GM19397 (cell line): ENCODE results near the gene IFT88.

ENCODE experiments used
- ATAC-seq: cut with Tn5 transposase; IDR thresholded peaks from one replicate; pipeline ENCODE4 v1.9.1; 2021; ENCODE audit warnings: mild to moderate bottlenecking, moderate library complexity; ENCODE audit not compliant: unreplicated experiment

Gene IFT88

DNA sequence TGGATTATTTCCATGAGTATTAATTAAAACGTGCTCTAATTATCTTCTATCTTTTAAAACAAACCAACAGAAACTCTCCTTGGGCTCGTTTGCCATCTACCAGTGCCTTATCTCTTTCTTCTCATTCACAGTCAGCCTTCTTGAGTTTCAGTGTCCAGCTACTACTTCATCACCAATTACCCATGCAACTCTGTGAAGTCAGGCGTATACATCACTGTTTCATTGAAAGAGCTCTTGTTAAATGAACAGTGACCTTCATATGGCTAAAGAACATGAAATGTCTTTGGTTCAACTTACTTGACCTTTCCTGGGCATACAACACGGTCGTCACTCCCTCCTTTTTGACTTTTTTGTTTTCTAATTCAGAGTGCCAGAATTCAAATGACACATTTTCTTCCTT, 5.2 kb upstream of the IFT88 start:
- ATAC-seq = no peak

DNA sequence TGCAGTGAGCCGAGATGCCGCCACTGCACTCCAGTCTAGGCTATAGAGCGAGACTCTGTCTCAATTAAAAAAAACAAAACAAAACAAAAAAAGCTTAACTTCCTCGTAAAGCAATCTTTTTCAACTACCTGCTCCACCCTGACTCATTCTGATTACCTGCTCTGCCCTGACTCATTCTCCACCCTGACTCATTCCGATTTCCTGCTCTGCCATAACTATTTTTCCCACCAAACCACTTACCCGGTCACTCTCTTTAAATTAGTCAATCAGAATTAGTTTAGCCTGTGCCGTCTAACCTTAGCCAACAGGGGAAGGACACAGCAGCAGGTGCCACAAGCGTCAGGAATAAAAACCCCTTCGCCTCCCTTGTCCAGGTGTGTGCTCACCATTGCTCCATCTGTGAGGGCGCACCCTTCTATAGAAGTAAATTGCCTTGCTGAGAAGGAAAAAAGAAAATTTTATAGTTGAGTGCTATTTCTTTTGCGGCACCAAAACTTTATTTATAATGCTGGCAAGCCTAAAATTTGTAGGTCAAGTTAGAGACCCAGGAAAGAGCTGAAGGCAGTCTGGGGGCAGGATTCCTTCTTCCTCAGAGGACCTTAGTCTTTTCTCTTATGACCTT, 1.7 kb upstream of the IFT88 start:
- ATAC-seq = no peak

DNA sequence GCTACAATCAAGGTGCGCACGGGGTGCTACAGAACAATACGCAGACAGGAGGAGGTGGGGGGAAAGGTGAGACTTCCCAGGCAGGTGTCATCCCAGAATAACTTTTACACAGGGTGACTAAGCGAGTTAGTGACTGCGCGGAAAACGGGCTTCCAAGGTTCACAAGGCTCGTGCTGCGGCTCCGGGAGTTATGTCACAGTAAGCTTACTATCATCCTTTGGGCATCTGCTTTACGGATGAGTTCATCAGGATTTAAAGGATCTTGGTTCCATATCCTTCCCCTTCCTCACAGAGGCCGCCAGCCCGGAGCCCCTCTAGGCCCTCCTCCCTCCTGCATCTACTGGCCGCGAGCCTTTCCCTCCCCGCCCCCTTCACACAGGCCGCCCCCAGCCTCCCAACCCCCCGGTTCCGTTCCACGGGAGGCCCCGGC, 474 bp upstream of the IFT88 start:
- peak; percentile 35 for ATAC-seq

DNA sequence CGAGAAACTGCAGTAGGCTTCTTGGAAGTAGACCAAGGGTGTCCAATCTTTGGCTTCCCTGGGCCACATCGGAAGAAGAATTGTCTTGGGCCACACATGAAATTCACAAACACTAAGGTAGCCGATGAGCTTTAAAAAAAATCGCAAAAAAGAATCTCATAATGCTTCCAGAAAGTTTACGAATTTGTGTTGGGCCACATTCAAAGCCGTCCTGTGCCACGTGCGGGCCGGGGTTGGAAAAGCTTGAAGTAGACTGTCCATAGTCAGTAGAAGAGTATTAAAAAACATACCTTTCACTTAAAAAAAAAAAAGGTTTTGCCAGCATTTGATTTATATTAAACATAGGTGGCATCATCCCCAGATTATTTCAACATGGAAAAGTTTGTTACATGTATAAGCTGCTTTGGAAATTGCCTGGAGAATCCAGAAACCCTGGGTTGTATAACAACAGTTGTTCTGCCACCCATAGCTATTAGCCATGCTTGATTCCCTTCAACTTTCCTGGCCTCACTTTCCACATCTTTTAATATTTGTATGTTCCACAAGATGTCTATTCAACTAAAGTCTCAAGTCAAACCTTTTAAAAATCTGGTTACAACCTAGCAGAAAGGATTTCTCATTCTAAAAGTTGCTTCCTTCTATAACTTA, 1.0 kb downstream of the IFT88 start:
- ATAC-seq = no peak

DNA sequence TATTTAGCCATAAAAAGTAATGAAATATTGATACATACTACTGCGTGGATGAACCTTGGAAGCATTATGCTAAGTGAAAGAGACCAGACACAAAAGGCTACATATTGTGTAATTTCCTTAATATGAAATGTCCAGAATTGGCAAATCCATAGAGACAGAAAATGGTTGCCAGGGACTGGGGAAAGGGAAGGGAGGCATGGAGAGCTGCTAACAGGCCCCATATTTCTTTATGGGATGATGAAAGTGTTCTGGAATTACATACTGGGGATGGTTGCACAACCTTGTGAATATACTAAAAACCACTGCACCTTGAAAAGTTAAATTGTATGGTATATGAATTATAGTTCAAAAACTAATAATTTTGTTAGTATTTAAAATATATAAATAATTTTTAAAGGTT, 3.6 kb downstream of the IFT88 start:
- ATAC-seq = no peak

DNA sequence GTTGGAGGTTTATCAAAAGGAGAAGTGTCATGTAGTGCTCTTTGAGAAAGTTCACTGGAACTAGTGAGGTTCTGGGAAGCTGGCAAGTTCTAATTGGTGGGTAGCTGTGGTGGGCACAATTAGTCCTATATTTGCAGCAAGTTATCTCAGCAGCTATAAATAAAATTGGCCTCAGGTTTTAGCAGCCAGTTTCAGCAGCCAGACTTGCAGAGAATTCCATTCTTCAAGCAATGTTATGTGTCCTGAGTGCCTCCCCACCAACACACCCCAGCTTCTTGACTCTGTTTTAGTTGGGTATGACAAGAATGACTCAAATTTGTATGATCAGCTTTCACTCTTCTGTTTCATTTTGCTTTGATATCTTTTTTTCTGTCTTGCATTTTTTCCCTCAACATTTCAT, 4.7 kb downstream of the IFT88 start:
- ATAC-seq = no peak

DNA sequence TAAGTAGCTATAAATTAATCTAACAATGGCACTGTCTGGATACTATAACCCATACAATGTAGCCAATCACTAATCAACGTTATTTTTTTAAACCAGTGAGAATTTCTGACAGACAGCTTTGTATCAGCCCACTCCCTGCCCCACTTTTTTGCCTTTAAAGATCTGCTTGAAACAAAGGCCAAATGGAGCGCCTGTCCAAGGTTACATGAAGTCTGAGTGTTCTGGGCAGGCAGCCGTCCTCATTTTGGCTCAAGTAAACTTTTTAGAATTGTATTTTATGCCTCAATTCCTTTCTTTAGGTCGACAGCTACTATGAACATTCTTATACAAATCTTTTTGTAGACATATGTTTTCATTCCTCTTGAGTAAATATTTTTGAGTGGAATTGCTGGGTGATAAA, 6.2 kb downstream of the IFT88 start:
- ATAC-seq = no peak

DNA sequence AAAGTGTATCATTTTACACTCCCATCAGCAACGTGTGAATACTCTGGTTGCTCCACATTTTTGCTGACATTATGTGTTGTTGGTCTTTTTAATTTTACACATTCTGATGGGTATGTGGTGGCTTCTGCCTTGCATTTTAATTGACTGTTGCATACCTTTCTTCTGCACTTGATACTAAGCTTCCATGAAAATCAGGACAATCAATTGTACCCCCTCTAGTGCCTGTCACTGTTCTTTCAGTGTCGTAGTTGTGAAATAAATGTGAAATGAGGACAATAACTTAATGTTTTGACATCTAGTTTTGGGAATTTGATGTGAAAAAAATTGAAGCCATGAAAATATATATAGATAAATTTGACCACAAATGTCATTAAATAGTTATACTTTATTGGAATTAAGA, 6.7 kb downstream of the IFT88 start:
- no peak for ATAC-seq

DNA sequence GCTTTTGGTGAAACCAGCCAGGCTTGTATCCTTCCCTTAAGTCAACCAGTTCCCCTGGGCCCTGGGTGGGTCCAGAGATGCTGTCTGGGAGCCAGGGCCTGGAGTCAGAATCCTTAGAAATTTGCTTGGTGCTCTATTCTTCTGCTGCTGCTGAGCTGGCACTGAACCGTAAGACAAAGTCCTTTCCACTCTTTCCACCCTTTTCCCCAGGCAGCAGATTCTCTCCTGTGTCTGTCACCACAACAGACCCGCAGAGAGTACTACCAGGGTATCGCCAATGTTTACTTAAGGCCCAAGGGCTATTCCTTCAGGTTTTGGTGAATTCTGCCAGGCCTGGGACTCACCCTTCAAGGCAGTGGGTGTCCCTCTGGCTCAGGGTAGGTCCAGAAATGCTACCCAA, 12.2 kb downstream of the IFT88 start:
- no peak for ATAC-seq

DNA sequence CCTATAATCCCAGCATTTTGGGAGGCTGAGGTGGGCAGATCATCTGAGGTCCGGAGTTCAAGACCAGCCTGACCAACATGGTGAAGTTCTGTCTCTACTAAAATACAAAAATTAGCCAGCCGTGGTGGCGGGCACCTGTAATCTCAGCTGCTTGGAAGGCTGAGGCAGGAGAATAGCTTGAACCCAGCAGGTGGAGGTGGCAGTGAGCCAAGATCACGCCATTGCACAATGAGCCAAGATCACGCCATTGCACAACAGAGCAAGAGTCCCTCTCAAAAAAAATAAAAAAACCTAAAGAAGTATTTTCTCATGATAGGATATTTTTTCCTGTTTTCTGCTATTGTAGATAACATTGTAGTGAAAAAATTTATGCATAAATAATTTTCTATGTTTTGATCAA, 13.3 kb downstream of the IFT88 start:
- no peak for ATAC-seq

DNA sequence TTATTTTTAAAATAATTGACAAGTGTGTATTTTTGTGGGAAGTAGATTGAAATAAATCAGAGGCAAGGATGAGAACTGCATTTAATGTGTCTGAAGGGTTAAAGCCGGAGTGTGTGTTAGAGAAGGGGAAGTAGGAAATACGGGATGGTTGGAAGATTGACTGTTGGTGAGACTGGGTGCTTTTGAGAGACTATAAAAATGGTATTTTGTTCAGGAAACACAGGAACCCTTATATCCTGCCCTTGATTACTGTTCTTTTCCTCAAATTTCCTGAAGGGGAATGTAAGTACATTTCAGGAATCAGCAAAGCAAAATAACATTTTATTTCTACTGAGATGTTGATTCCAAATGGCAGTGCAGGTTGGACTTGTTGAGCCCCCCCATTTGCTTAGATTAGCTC, 15.1 kb downstream of the IFT88 start:
- no peak for ATAC-seq

DNA sequence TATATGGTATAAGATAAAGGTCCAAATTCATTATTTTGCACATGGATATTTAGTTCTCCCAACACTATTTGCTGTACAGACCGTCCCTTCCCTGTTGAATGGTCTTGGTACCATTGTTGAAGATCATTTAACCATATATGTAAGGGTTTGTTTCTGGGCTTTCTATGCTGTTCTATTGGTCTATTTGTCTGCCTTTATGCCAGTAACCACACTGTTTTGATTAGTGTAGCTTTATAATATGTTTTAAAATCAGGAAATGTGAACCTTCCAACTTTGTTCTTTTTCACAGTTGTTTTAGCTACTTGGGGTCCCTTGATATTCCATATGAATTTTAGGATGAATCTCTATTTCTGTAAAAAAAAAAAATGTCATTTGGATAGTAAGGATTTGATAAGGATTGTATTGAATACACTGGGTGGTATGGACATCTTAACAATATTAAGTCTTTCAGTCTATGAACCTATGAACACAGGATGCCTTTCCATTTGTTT, 16.9 kb downstream of the IFT88 start:
- ATAC-seq = no peak

DNA sequence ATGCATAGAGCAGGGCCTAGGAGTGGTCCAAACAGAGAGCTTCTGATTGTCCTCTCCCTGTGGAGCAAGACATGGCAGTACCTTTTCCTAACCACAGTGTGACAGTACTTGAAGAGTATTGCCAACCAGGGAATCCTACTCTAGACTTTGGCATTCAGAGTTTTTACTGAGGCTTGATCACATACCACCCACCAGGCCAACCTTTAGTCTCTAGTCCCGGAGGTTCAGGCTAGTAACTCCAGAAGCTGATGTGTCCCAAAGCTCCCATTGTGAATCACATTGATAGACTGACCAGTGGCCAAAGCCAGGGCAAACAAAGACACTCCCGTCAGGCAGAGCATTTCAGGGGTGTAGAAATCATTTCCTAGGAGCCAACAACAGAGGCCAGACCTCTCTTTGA, 18.4 kb downstream of the IFT88 start:
- ATAC-seq = no peak

DNA sequence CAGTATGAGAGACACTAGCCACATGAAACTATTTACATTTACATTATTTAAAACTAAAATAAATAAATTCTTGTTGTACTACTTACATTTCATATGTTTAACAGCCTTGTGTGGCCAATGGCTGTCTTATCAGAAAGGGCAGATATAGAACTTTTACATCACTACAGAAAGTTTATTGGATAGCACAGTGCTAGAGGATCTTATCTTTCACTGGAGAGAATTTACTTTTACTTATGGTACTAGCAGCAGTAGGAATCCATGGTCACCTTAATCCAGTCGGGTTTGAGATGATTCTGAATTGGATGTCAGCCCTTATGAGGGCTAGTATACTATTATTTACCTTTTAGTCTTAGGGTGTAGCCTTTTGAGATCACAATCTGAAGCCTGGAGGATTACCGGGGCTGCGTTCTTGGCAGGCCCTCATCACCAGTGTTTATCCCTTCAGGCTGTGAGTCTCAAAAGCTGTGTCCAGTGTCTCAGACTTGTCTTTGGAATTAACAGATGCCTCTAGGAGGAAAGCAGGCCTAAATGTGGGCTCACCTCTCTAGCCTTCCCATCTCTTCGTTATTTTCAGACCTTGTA, 21.7 kb downstream of the IFT88 start:
- no peak for ATAC-seq

DNA sequence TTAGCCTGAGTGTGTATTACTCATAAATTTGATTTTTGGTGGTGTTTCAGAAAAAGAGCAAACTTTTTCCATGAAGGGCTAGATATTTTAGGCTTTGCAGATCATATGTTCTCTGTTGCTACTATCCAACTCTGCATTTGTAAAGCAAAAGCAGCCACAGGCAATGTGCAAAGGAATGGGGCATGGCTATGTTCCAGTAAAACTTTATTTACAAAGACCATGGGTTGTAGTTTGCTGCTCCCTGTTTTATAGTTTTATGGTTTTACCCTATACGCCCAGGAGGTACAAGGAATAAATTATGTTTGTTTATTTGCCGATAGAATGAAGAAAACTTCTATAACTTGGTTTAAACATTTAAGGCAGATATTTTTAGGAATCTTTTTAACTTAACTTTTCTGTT, 23.6 kb downstream of the IFT88 start:
- ATAC-seq = no peak

DNA sequence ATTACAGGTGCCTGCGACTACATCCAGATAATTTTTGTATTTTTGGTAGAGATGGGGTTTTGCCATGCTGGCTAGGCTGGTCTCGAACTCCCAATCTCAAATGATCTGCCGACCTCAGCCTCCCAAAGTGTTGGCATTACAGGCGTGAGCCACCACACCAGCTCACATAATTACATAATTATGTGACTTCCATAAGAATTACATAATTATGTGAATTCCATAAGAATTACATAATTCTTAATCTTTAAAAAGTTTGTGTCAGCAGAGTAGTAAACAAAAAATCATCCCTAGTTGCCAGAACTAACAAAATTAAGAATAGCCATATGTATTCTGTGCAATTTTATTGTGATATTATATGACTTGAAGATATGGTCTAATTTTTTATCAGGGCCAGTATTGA, 25.6 kb downstream of the IFT88 start:
- no peak for ATAC-seq

DNA sequence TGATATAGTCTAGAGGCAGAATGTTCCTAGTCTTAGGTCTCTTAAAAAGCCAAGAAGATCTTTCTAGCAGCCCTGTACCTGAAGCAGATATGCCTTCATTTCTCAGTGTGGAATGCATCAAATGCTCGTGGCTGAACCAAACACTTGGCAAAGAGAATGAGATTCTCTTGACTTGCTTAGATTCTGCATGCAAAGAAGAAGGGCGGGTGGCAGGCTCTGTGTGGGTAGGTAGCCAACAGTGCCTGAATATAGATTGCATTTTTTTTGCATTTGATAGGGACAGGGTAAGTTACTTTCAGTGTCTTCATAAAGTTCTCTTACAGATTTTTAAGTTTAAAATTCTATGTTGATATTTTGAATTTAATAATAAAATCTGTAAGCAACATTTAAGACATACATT, 27.3 kb downstream of the IFT88 start:
- ATAC-seq = no peak

DNA sequence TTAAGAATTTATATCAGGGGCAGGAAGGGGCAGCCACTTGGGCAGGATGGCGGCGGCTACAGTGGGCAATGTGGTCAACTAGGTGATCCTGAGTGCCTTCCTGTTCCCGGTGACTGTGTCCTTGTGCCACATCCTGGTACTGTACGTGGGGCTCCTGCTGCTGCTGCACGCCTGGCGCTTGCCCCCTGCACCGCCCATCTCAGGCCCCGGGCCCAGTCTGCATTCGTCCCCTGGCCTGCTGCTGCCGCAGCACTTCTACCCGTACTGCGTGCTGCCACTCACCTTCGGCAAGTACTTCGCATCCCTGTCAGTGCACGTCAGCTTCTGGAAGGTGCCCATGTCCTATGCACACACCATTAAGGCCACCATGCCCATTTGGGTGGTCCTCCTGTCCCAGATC, 40.1 kb downstream of the IFT88 start:
- no peak for ATAC-seq

DNA sequence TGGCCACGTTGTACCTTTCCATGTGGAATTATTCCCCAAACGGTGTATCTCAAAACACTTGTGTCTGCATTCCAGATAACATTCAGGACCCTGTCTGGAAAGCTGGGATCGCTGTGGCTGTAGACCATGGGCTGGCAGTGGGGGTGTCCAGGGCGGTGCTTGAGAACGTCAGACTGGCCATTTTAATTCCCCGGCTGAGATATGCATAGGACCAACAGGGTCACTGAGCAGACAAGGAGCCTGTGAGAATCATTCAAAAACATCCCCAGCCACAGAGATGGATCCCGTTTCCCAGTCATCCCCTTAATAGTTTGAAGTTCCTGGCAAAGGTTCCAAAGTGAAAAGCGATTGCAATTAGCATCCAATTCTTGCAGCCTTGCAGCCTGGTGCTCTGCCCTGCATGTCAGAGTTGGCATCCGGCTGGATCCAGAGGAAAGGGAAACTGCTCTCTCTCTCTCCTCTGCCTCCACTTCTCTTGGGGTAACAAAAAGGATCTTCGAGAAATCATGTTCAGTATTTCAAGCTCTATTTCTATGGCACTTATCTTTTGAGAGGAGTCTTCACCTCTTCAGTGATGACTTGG, 41.6 kb downstream of the IFT88 start:
- ATAC-seq = no peak

DNA sequence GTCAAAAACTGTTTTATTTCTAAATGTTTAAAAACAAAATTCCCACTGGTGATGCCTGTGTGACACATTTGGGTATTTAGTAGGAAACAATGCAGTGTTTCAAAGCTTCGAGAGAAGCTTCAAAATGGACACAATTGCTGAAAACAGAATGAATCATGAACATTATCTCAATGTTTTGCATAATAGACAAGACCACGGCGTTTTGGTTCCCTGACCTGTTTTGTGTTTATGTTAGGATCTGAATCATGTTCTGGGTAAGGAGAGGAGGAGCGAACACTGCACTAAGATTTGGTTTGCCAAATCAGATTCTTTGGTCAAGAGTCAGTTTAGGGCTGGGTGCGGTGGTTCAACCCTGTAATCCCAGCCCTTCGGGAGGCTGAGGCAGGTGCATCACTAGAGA, 42.2 kb downstream of the IFT88 start:
- ATAC-seq = no peak

DNA sequence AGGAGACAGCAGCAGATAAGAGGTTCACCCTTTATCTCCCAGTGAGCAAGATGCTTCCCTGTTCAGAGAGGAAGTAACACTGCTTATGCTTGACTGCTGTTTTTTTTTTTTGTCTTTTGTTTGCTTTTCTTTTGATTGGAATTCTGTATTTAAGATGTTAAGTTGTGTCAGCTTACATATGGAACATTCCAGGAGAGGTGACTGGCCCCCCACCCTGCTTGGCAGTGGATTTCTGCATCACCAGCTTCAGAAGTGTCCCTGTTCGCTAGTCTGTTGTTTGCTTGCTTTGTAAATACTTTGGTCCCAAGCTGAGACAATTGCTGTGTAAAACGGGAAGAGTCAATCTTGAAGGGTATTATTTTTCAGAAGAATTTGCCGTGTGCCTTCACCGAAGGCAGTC, 43.0 kb downstream of the IFT88 start:
- no peak for ATAC-seq
